ENCODE results near the gene ANHX.

Gene ANHX

DNA sequence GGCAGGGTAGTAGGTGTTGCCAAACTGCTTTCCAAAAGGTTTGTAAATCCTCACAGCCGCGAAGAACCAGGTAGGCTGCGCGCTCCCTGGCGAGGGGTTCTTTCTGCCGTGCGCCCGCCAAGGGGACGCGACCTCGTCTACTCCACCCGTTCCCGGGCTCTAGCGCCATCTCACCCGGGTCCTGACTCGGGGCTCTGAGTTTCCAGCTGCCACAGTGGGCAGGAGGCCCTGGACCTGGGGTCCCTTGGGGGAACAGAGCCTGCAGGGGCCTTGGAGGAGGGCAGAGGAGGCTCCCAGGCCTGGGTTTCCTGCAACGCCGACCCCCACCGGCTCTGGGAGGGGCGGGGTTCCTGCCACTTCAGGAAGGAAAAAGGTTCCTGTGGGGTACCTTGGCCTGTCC lies 706 bp downstream of the ANHX start:
- DNase-seq (ENCODE audit: low read depth): no peak
- TF ChIP-seq, protein P1, sequence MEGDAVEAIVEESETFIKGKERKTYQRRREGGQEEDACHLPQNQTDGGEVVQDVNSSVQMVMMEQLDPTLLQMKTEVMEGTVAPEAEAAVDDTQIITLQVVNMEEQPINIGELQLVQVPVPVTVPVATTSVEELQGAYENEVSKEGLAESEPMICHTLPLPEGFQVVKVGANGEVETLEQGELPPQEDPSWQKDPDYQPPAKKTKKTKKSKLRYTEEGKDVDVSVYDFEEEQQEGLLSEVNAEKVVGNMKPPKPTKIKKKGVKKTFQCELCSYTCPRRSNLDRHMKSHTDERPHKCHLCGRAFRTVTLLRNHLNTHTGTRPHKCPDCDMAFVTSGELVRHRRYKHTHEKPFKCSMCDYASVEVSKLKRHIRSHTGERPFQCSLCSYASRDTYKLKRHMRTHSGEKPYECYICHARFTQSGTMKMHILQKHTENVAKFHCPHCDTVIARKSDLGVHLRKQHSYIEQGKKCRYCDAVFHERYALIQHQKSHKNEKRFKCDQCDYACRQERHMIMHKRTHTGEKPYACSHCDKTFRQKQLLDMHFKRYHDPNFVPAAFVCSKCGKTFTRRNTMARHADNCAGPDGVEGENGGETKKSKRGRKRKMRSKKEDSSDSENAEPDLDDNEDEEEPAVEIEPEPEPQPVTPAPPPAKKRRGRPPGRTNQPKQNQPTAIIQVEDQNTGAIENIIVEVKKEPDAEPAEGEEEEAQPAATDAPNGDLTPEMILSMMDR (conservative IDR thresholded peaks at IDR 0.05; ENCODE audit: low read depth, low read length): no peak
- H3K4me3 ChIP-seq (ENCODE audit: low read length): no peak overlapping the region

DNA sequence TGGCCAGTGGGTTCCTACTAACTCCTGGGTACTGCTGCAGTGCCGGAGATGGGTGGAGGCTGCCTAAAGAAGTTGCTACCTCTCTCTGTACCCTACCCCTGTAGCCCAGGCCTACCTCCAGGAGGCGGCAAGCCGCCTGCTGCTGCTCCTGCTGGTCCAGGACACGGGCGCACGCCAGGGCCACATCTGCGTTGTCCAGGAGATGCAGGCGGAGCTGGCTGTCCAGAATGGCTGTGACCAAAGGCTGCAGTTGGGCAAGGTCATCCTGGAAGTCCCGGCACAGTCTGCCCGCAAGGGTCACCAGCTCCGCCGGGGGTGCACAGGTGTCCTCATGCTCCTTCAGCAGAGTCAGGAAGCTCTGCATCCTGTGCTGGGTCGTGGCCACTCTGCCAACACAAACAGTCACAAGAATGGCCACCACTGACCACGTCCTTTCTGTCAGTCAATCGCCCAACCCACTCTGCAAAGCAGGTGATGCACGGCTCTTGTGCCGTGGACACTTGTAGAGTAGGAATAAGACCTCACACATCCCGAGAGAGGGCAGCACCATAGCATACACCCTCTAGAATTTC lies 1.6 kb downstream of the ANHX start:
- no peak overlapping the region for H3K4me3 ChIP-seq (ENCODE audit: low read length)
- DNase-seq (ENCODE audit: low read depth): no peak
- TF ChIP-seq, protein P1 (conservative IDR thresholded peaks at IDR 0.05; ENCODE audit: low read depth, low read length): no peak

DNA sequence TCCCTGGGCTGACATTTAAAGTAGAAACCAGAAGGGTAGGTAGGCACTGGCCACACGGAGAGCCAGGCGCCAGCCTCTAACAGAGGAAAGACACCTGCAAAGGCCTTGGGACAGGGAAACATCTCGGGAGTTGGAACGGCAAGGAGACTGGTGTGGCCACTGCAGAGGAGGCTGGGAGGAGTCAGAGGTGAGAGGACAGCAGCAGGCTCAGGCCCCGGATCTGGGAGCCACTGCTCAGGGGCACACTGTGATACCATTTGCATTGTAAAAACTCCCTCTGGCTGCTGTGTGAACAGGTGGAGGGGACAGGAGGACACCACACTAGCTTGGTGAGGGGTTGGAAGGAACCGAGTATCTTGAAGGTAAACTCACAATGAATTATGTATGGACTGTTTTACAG lies 2.7 kb downstream of the ANHX start:
- TF ChIP-seq, protein P1 (conservative IDR thresholded peaks at IDR 0.05; ENCODE audit: low read depth, low read length): no peak

DNA sequence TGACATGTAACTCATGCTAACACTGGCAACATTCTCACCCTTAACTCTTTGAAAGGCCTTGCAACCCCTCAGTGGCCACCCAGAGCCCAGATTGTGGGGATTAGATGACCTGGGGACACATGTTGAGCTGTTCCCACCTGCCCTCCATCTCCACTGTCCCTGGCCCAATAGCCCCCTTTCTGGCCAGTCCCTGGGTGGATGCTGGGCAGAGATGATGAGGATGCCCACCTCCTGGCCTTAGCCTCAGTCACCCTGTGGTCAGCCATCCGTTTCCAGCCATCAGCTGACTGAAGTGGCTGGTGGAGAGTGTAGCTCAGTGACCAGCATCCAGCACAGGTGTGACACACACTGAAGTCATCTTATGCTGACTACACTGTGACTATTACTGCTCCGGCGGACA lies 4.7 kb downstream of the ANHX start:
- H3K4me3 ChIP-seq (ENCODE audit: low read length): no peak overlapping the region
- no peak for DNase-seq (ENCODE audit: low read depth)
- TF ChIP-seq, protein P1 (conservative IDR thresholded peaks at IDR 0.05; ENCODE audit: low read depth, low read length): no peak

More for the DNA sequence above, 2.7 kb downstream of the ANHX start:
- no peak overlapping the region for H3K4me3 ChIP-seq (ENCODE audit: low read length)
- no peak for DNase-seq (ENCODE audit: low read depth)

DNA sequence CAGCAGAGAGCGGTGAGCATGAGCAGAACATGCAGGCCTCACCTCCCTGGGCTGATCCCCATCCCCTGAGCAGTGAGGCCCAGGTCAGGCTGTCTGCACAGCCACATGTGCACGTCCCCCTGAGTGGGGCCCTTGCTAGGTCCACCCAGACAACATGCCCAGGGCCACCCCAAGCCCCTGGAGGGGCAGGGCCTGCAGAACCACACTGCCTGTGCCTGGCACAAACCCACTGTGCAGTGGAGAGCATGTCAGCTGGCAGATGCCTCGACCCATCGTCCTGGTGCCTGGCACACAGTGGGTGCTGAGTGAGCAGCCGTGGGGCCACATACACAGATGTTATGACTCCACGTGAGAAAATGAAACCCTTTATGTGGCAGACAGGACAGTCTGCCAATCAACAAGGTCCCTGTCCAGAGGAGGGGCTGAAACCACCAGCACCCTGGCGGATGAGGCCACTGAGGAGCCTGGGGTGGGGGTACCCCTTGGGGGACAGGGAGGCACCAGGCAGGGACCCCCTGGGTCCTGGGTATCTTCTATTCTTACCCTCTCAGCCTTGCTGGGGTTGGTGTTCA lies 8.3 kb downstream of the ANHX start:
- no peak for DNase-seq (ENCODE audit: low read depth)
- TF ChIP-seq, protein P1 (conservative IDR thresholded peaks at IDR 0.05; ENCODE audit: low read depth, low read length): no peak

GRCh38 chr12:133226690-133227089 lies 9.0 kb downstream of the ANHX start:
- TF ChIP-seq, protein P1 (conservative IDR thresholded peaks at IDR 0.05; ENCODE audit: low read depth, low read length): no peak
- DNase-seq (ENCODE audit: low read depth): no peak
- no peak overlapping the region for H3K4me3 ChIP-seq (ENCODE audit: low read length)

More for the DNA sequence above, 8.3 kb downstream of the ANHX start:
- no peak overlapping the region for H3K4me3 ChIP-seq (ENCODE audit: low read length)

- DNase-seq (ENCODE audit: low read depth): no peak
- TF ChIP-seq, protein P1 (conservative IDR thresholded peaks at IDR 0.05; ENCODE audit: low read depth, low read length): no peak
- no peak overlapping the region for H3K4me3 ChIP-seq (ENCODE audit: low read length)
Observed at GRCh38 chr12:133225527-133225926, 10.2 kb downstream of the ANHX start.
